Dermis microvascular lymphatic vessel endothelial cell (primary cell): ENCODE data around the gene BTBD2. TPM values are rescaled to one million over a fixed set of nuclear protein-coding genes. Genes with fewer than 3 reads are reported as not detected.

Experiments
- DNase-seq, 2 donors: peaks; one replicate each; pipeline versions ENCODE4 v3.0.0 to v3.0.0-alpha.2; 2010; ENCODE audit warnings: low read depth in 2 of 2
- total RNA-seq: library from RNA; depleted of rRNA; stranded (reverse); fragments of >200 nt; gene quantifications from 2 replicates; pipeline ENCODE4 v1.2.1, GENCODE V29; 2014

The BTBD2 gene
- total RNA-seq, 1 donor from 2014 or later = 32.5 TPM

DNA sequence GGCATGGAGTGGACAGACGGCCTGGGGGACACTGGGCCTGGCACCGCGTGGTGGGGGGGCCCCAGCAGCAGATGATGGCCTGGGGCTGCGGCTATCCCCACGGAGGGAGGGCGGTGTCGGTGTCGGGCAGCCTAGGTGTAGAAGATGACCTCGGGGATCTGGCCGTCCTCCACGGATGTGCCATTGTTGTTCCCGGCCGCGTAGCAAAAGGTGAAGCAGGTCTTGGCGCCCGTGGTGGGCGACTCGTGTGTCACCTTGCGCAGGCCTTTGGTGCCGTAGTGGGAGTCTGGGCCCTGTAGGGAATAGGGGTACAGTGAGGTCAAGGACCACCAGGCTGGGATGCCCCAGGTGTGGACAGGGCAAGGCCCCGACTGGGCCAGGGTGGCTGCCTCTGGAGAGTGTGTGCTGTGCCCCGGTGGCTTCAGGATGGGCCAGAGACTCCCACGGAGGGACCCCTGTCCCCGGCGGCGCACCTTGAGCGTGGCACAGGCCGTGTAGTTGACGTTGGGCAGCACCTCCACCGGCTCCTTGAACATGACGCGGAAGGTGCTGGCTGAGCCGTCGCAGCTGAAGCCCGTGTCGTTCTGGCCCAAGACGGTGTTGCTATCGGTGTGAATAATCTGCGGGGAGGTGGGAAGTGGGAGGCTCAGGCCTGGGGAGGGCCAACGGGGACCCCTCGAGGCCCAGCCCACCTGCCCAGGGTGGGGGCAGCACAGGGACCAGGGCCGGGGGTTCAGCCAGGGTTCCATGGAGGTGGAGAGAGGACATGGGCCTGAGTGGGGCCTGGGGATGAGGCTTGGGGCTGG is 29.0 kb downstream of the BTBD2 start:
- no peak for DNase-seq

DNA sequence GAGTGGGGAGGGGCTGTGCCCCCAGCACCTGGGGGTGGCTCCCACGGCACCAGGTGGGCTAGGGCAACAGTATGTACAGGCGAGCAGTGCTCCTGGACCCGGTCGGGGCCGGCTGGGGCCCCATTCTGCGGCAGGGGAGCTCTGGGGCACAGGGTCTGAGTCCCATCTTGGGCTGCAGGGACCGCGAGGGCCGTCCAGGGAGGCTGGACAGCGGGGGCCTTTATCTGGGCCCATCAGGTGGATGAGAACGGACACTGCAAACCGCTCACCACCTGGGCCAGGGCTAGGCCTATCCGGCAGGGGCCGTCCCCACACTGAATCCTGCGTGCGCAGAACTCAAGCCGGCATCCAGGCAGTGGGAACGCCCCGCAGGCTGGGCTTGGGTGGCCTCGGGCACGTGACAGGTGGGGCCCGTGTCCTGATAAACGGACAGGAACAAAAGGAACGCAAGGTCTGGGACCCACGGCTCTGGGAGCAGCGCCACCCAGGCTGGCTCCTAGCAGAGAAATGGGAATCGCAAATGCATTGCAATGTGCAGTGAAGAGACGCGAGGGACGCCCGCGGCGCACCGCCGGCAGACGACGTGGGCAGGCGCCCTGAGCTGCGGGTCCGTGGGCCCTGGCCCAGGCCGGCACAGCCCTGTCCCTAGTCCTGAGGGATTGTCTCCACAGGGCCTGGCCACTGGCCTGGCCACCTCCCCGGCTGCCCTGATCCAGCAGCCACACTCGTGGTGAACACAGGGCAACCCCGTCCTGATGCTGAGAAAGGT is 29.7 kb downstream of the BTBD2 start:
- no peak for DNase-seq

DNA sequence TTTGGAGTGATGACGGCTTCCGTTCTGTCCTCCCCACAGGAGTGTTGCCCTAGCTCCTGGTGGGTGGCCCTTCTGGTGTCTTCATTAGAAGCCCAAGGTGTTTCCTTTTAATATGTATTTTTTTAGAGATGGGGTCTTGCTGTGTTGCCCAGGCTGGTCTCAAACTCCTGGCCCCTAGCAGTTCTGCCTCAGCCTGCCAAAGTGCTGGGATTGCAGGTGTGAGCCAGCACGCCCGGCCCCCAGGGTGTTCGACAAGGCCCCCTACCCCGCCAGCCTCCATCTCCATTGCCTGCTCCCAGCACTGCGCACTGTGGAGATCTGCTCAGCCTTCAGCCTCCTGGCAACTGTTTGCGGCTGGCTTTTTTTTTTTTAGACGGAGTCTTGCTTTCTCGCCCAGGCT is 31.2 kb downstream of the BTBD2 start:
- no peak for DNase-seq

DNA sequence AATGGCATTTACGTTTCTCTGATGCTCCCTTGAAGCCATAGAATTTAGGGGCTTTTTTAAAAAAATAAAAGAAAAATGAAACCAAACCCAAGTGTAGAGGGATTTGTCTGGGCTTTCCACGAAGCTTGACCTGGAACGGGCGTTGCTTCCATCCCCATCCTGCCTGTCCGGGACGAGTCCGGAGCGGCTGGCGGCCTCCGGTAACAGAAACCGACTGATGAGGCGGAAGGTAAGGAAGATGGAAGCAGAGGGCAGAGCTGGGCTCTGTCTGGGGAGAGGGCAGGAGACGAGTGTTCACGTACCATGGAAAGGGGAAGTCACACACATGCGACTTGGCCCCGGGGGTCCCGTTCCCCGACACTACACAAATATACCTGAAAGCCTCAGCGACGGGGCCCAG is 34.3 kb downstream of the BTBD2 start:
- DNase-seq = no peak

- no peak for DNase-seq
Observed at GRCh38 chr19:1980809-1981181, 34.7 kb downstream of the BTBD2 start.

DNA sequence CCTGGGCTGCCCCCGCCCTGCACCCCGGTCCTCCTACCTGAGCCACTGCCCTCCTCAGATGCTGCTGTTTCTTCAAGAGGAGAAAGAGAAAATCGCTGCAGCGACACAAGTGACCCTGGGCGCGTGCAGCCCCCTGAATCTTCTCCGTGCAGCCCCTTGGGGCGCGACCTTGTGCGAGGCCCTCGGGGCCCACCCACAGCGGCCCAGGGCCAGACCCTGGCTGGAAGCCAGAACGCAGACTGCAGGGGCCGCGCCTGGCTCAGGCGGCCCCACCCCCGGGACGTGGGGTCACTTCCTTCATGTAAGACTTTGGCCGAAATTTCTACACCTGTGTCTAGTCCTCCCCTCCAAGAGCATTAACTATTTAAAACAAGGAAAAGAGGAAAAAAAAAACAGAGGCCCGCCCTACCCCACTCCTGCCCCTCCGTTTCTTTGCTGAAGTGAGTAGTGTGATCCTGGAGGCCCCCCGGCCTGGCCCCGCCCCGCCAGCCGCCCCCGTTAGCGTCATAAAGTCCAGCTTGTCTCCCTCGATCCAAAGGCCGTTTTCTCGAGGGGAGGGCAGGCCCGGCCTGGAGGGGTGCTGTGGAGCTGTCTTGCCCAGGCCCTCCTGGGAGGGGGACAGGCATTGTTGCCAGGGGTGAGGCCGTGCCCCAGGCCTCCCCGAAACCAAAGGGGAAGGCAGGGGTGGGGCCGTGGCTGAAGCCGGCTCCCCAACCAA is 35.3 kb downstream of the BTBD2 start:
- DNase-seq = no peak

DNA sequence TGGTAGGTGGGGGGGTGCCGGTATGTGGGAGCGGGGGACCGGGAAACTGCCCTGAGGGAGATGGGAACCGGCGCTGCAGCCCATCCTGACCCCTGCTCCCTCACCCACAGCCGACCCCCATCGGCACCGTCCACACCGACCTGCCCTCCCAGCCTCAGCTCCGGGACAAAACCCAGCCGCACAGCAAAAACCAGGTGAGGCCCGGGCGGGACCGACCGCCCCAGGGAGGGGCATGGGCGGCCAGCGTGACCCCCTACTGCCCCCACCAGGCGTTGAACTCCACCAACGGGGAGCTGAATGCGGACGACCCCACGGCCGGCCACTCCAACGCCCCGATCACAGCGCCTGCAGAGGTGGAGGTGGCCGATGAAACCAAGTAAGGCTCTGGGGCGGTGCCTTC is 35.9 kb downstream of the BTBD2 start:
- DNase-seq = no peak

DNA sequence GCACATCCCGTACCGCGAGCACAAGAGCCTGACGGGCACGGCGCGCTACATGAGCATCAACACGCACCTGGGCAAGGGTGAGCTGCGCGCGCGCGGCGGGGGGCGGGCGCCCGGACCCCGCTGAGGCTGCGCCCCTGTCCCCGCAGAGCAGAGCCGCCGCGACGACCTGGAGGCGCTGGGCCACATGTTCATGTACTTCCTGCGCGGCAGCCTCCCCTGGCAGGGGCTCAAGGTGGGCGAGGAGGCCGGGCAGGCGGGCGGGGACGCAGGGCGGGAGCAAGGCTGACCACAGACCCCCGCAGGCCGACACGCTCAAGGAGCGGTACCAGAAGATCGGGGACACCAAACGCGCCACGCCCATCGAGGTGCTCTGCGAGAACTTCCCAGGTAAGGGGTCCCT is 36.5 kb downstream of the BTBD2 start:
- no peak for DNase-seq

DNA sequence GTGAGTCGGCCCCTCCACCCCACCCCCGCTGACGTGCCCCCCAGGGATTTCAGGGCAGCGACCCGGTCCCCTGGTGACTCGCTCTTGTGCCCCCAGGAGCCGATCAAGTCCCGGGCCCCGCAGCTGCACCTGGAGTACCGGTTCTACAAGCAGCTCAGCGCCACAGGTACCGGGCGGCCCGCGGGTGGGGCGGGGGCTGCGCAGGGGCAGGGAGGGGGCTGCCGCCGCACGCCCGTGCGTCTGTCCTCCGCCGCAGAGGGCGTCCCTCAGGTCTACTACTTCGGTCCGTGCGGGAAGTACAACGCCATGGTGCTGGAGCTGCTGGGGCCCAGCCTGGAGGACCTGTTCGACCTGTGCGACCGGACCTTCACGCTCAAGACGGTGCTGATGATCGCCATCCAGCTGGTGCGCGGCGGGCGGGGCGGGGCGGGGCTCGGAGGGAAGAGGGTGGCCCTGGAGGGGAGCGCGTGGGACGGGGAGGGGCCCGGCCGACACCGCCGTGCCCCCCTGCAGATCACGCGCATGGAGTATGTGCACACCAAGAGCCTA is 37.1 kb downstream of the BTBD2 start:
- no peak for DNase-seq

GRCh38 chr19:1977120-1977519 is 38.4 kb downstream of the BTBD2 start:
- DNase-seq = no peak

- no peak for DNase-seq
Observed at GRCh38 chr19:1975162-1975480, 40.4 kb downstream of the BTBD2 start.

DNA sequence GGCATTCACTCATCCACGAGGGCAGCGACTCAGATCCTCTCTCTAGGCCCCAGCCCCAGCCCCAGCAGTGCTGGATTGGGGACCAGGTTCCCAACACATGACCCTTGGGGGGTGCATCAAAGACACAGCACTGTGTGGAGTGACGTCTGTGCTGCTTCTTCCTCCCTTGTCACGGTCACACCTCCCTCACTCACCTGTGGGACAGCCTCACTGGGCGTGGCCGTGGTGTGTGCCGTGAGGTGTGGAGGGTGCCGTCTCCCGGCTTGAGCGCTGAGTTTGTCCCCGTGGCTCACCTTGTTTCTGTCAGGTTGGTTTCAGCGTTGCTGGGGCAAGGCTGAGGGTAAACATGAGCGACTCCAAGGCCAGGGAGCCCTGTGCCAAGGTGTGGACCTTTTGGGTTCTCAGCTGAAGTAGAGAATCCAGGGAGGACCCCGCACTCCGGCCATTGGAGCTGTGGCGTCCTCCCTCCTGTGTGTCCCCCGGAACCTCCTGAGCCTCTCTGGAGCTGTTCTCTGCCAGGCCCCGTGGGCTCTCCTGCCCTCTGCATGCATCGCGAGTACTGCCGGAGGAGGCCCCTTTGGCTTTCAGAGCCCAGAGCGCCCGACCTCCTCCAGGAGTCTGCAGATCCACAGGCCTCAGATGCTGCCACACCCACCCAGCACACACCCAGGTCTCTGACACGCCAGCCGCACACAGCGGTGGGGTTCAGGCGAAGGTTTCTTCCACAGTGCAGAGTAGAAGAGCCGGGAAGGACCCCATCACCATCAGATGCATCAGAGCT is 40.9 kb downstream of the BTBD2 start:
- DNase-seq = no peak

- DNase-seq = no peak
Observed at GRCh38 chr19:1970806-1971502, 44.6 kb downstream of the BTBD2 start.

DNA sequence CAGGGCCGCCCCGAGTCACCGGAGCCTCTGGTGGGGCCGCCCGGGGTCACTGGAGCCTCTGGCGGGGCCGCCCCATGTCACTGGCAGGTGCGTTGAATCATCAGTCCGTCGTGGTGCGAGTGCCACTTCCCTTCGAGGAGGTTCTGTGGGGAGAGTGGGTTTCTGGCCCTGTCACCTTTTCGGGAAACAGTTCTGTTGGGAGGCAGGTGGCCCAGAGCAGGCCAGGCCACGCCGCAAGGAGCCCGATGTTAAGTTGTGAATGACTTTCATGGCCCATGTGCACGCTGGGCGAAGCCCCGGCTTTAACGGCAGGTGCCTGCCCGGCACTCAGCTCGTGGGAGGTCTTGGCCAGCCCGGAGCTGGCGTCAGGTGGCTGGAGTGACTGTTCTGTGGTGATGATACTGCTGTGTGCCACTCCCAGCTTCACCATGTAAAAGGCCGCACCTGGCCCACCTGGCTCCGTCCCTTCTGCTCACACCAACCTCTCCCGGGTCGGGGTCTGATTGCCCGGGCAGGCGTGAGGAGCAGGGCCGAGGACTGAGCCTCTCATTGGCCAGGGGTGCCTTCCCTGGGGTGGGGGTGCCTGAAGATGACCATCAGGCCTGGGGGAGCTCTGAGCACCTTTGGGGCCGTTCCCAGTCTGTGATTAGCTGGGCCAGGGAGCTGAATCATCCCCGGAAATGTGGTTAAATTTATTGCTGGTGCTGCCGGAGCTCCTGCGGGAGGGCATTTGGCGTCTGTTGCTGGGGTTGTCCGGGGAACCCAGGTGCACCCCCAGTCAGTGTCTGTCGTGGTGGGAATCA is 45.3 kb downstream of the BTBD2 start:
- DNase-seq = no peak

- no peak for DNase-seq
Observed at GRCh38 chr19:1969176-1970002, 46.1 kb downstream of the BTBD2 start.

GRCh38 chr19:1968279-1969175 is 47.0 kb downstream of the BTBD2 start:
- DNase-seq = no peak

DNA sequence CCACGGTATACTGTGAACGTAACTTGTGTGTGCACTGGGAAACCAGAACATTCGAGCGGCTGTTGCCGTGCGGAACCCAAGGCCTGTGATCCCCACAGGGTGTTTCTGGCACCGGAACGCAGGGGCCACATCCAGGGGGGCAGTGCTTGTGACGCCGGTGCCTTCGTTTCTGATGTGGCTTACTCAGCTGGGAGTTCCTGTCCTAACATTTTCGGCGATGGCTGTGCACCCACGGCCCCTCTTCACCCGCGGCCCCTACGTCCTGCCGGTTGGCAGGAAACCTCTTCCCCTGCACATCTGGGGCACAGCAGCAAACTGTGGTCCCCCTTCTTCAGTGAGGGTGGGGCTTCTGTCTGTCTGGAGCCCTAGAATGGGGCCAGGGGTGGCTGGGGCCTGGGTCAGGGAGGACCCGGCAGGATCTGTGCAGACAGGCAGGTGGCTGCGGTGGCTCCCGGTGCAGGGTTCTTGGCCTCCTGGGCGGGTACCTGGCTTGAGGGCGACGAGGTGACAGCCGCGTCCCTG is 48.4 kb downstream of the BTBD2 start:
- no peak for DNase-seq

DNA sequence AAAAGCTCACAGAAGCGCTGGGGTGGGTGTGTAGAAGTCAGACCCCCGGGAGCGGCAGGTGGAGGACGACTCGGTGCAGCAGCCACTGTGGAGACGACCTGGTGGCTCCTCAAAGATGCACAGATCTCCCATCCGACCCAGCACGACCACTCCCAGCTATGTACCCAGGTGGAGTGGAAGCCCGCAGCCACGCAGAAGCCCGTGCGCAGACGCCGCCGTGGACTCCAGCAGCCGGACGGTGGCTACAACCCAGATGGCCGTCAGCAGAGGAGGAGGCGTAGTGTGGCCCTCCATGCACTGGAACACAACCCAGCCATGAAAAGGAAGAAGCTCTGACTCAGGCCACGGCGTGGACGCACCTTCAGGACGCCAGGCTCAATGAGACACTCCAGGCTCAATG is 52.8 kb downstream of the BTBD2 start:
- DNase-seq = no peak
